Activated CD4-positive, alpha-beta T cell treated with anti-CD3 and anti-CD28 coated beads, Interleukin-2, amount 50 U/mL, for 1 hour (primary cell): ENCODE results near the gene DUSP16.
"Not testable (repeated sequence)": the region's sequence is repeated elsewhere in the genome, so short reads cannot be mapped to it uniquely, and the experiment has no call there.

Experiments used
- DNase-seq: peaks from one replicate; pipeline ENCODE4 v3.0.0-alpha.2; 2020

Gene DUSP16

GRCh38 chr12:12488823-12489550 is 73.7 kb downstream of the DUSP16 start:
- DNase-seq = no peak

GRCh38 chr12:12488296-12488695 is 74.4 kb downstream of the DUSP16 start:
- no peak for DNase-seq

GRCh38 chr12:12487490-12487889 is 75.2 kb downstream of the DUSP16 start:
- no peak for DNase-seq

GRCh38 chr12:12486661-12487240 is 75.9 kb downstream of the DUSP16 start:
- DNase-seq = no peak

GRCh38 chr12:12483438-12483837 is 79.2 kb downstream of the DUSP16 start:
- DNase-seq = no peak

GRCh38 chr12:12482959-12483358 is 79.7 kb downstream of the DUSP16 start:
- no peak for DNase-seq

GRCh38 chr12:12482150-12482761 is 80.4 kb downstream of the DUSP16 start:
- DNase-seq = peak; percentile 39

- DNase-seq = no peak
Measured at GRCh38 chr12:12481631-12482030, 81.0 kb downstream of the DUSP16 start.

GRCh38 chr12:12480074-12480473 is 82.6 kb downstream of the DUSP16 start:
- no peak for DNase-seq

- DNase-seq = no peak
Measured at GRCh38 chr12:12477532-12477890, 85.2 kb downstream of the DUSP16 start.

- no peak for DNase-seq
Measured at GRCh38 chr12:12476857-12477531, 85.7 kb downstream of the DUSP16 start.

- DNase-seq = peak; percentile 46
Measured at GRCh38 chr12:12474931-12475795, 87.5 kb downstream of the DUSP16 start.

- DNase-seq = peak; percentile 26
Measured at GRCh38 chr12:12474471-12474928, 88.2 kb downstream of the DUSP16 start.

GRCh38 chr12:12473223-12473622 is 89.4 kb downstream of the DUSP16 start:
- DNase-seq = no peak

- not testable (repeated sequence) for DNase-seq
Measured at GRCh38 chr12:12471982-12472961, 90.4 kb downstream of the DUSP16 start.

- DNase-seq = no peak
Measured at GRCh38 chr12:12470751-12471306, 91.8 kb downstream of the DUSP16 start.

GRCh38 chr12:12469386-12469785 is 93.3 kb downstream of the DUSP16 start:
- no peak for DNase-seq

GRCh38 chr12:12468575-12468974 is 94.1 kb downstream of the DUSP16 start:
- no peak for DNase-seq

- DNase-seq = peak; percentile 55
Measured at GRCh38 chr12:12467688-12468261, 94.9 kb downstream of the DUSP16 start.

- peak; percentile 61 for DNase-seq
Measured at GRCh38 chr12:12467264-12467663, 95.4 kb downstream of the DUSP16 start.

- peak; percentile 69 for DNase-seq
Measured at GRCh38 chr12:12466157-12466556, 96.5 kb downstream of the DUSP16 start.
